Liver (tissue), 9 donors: ENCODE results near the gene GRIA1. TPM values are rescaled to one million over a fixed set of nuclear protein-coding genes. Genes with fewer than 3 reads are reported as not detected.

Experiments
- DNase-seq: peaks from one replicate; pipeline ENCODE4 v3.0.0-alpha.2; 2017; ENCODE audit warnings: low spot score
- H3K27ac ChIP-seq, 2 donors: one replicate each; pipeline ENCODE4 v1.7.0; 2013; ENCODE audit warnings: inconsistent platforms in 2 of 2, low read length in 2 of 2, control low read depth in 1 of 2, low read depth in 1 of 2, mild to moderate bottlenecking in 1 of 2
- H3K27me3 ChIP-seq, 4 donors: one replicate each; pipeline versions ENCODE4 v1.6.1 to v1.7.0; 2013; ENCODE audit warnings: low read length in 3 of 4, inconsistent platforms in 1 of 4, mild to moderate bottlenecking in 1 of 4, moderate library complexity in 1 of 4; ENCODE audit not compliant: control insufficient read depth in 4 of 4, insufficient read depth in 4 of 4
- H3K36me3 ChIP-seq, 4 donors: one replicate each; pipeline versions ENCODE4 v1.6.1 to v1.7.0; 2013; ENCODE audit warnings: low read length in 3 of 4, mild to moderate bottlenecking in 3 of 4, low read depth in 1 of 4, moderate library complexity in 1 of 4; ENCODE audit not compliant: control insufficient read depth in 4 of 4, insufficient read depth in 3 of 4
- H3K4me1 ChIP-seq, 4 donors: one replicate each; pipeline versions ENCODE4 v1.6.1 to v1.7.0; 2013; ENCODE audit warnings: low read length in 3 of 4, mild to moderate bottlenecking in 3 of 4, moderate library complexity in 1 of 4; ENCODE audit not compliant: control insufficient read depth in 4 of 4, insufficient read depth in 4 of 4
- H3K4me3 ChIP-seq, 3 donors: one replicate each; pipeline versions ENCODE4 v1.6.1 to v1.7.0; 2013; ENCODE audit warnings: low read length in 3 of 3, control low read depth in 1 of 3, low read depth in 1 of 3, mild to moderate bottlenecking in 1 of 3
- H3K9ac ChIP-seq, 2 donors: one replicate each; pipeline ENCODE4 v1.7.0; 2013; ENCODE audit warnings: low read length in 2 of 2, mild to moderate bottlenecking in 2 of 2, moderate library complexity in 2 of 2, control low read depth in 1 of 2, low read depth in 1 of 2
- H3K9me3 ChIP-seq, 4 donors: one replicate each; pipeline versions ENCODE4 v1.6.1 to v1.7.0; 2013; ENCODE audit warnings: low read length in 3 of 4; ENCODE audit not compliant: control insufficient read depth in 4 of 4
- EGR1 ChIP-seq, 2 donors: IDR thresholded peaks; 2 replicates each; pipeline ENCODE4 v1.6.1; 2016 to 2018; ENCODE audit warnings: antibody characterized with exemption in 2 of 2, low read depth in 2 of 2
- FOXA1 ChIP-seq: IDR thresholded peaks from 2 replicates; pipeline ENCODE4 v1.6.1; 2016; ENCODE audit warnings: antibody characterized with exemption
- FOXA2 ChIP-seq: IDR thresholded peaks from 2 replicates; pipeline ENCODE4 v1.6.1; 2016; ENCODE audit warnings: antibody characterized with exemption
- GABPA ChIP-seq, 2 donors: IDR thresholded peaks in 1 of 2; conservative IDR thresholded peaks in 1 of 2; 2 replicates each; pipeline ENCODE4 v1.6.1; 2016; ENCODE audit warnings: antibody characterized with exemption in 2 of 2, mild to moderate bottlenecking in 1 of 2, moderate library complexity in 1 of 2
- HNF4A ChIP-seq, 2 donors: conservative IDR thresholded peaks; 2 replicates each; pipeline ENCODE4 v1.6.1; 2016; ENCODE audit warnings: antibody characterized with exemption in 2 of 2, mild to moderate bottlenecking in 2 of 2
- HNF4G ChIP-seq: IDR thresholded peaks from 2 replicates; pipeline ENCODE4 v1.6.1; 2016; ENCODE audit warnings: antibody characterized with exemption
- JUND ChIP-seq, 2 donors: IDR thresholded peaks; 2 replicates each; pipeline ENCODE4 v1.6.1; 2016; ENCODE audit warnings: antibody characterized with exemption in 2 of 2
- NR2F2 ChIP-seq: IDR thresholded peaks from 2 replicates; pipeline ENCODE4 v1.6.1; 2016; ENCODE audit warnings: antibody characterized with exemption
- RAD21 ChIP-seq, 2 donors: IDR thresholded peaks; 2 replicates each; pipeline ENCODE4 v1.6.1; 2016; ENCODE audit warnings: antibody characterized with exemption in 2 of 2, mild to moderate bottlenecking in 2 of 2
- RXRA ChIP-seq, 2 donors: IDR thresholded peaks; 2 replicates each; pipeline ENCODE4 v1.6.1; 2017 to 2018; ENCODE audit warnings: antibody characterized with exemption in 2 of 2, mild to moderate bottlenecking in 1 of 2
- SP1 ChIP-seq: IDR thresholded peaks from 2 replicates; pipeline ENCODE4 v1.6.1; 2018; ENCODE audit warnings: antibody characterized with exemption, mild to moderate bottlenecking
- TAF1 ChIP-seq: conservative IDR thresholded peaks from 2 replicates; pipeline ENCODE4 v1.6.1; 2016; ENCODE audit warnings: antibody characterized with exemption, mild to moderate bottlenecking
- YY1 ChIP-seq: IDR thresholded peaks from 2 replicates; pipeline ENCODE4 v1.6.1; 2016; ENCODE audit warnings: antibody characterized with exemption, mild to moderate bottlenecking
- WGBS: extraction: QIAGEN DNeasy Blood & Tissue Kit; methylation state at CpG from one replicate; pipeline ENCODE4 v1.1.7; 2013; 5-methylcytosine and 5-hydroxymethylcytosine counted together
- polyA plus RNA-seq, 2 donors: library from polyadenylated mRNA; stranded (reverse) in 1 of 2; unstranded in 1 of 2; fragments of 200-250 nt in 1 of 2; fragments of >200 nt in 1 of 2; fragmentation: Nextera tagmentation in 1 of 2; extraction: Ambion mirVana in 1 of 2; gene quantifications; one replicate each; pipeline versions ENCODE4 v1.2.1 to v1.2.3, GENCODE V29; 2013 to 2015
- total RNA-seq, 2 donors: library from RNA; depleted of rRNA; stranded (reverse); fragments of >200 nt; gene quantifications; one replicate each; pipeline ENCODE4 v1.2.3, GENCODE V29; 2014
- TF ChIP-seq, protein P1 (sequence below): fragments of 150-350 bp; IDR thresholded peaks from 2 replicates; pipeline ENCODE4 v1.5.1; 2017; ENCODE audit warnings: improper control_type of control experiment, low read depth, low read length; ENCODE audit not compliant: missing input control
- TF ChIP-seq, protein P2 (sequence below): IDR thresholded peaks from 2 replicates; pipeline ENCODE4 v1.6.1; 2016; ENCODE audit warnings: antibody characterized with exemption
- TF ChIP-seq, protein P3 (sequence below): IDR thresholded peaks from 2 replicates; pipeline ENCODE4 v1.6.1; 2016; ENCODE audit warnings: antibody characterized with exemption
- TF ChIP-seq, protein P4 (sequence below): IDR thresholded peaks from 2 replicates; pipeline ENCODE4 v1.6.1; 2016; ENCODE audit warnings: antibody characterized with exemption, mild to moderate bottlenecking
- TF ChIP-seq, protein P5 (sequence below): IDR thresholded peaks from 2 replicates; pipeline ENCODE4 v1.6.1; 2016; ENCODE audit warnings: antibody characterized with exemption
- donor health status: healthy.
- donor health status: healthy.
- donor health status: healthy.
- donor health status: healthy.
- donor health status: healthy.

The GRIA1 gene
- total and polyA plus RNA-seq, 4 donors: 0.08 TPM; not detected in 3

DNA sequence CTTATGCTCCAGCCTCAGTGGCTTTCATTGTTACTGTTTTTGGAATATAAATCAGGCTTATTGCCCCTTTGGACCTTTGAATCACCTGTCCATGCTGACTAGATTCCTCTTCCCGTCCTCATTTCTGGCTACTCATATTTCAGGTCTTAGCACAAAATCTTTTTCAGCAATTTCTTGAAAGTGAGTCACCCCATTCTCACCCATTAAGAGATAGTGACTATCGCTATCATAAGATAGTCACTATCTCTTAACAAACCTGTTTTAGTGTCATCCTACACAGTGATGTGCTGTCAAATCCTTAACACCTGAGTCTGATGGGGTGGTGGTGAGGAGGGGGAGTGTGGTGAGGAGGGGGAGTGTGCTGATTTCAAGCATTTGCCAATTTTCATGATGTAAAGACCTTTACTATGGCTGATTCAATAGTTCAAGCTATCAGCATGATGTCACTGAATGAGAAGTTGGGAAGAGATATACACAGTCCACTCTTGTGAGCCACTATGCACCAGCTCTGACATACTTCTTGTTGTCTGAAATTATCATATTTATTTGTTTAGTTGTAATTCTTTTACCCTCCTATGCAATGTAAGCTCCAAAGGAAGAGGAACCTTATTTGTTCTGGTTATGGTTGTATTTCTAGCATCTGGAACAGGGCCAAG, 95.3 kb downstream of the GRIA1 start:
- peaks cover 0 to under 1% (median 0%) of the 10 kb centered on the region in 4 donors for H3K27me3 ChIP-seq
- TF ChIP-seq NR2F2 (no peak), EGR1 (IDR thresholded peaks at IDR 0.05; ENCODE audit: low read depth in 2 of 2) (no peak), RXRA (IDR thresholded peaks at IDR 0.05) (no peak), RAD21 (IDR thresholded peaks at IDR 0.05) (no peak), SP1 (no peak), HNF4A (conservative IDR thresholded peaks at IDR 0.05) (no peak), TAF1 (no peak), HNF4G (no peak), FOXA1 (no peak), YY1 (no peak), JUND (IDR thresholded peaks at IDR 0.05) (no peak), FOXA2 (no peak), GABPA (IDR thresholded peaks at IDR 0.05 in 1 of 2, conservative IDR thresholded peaks at IDR 0.05 in 1 of 2) (no peak)
- TF ChIP-seq, protein P1, sequence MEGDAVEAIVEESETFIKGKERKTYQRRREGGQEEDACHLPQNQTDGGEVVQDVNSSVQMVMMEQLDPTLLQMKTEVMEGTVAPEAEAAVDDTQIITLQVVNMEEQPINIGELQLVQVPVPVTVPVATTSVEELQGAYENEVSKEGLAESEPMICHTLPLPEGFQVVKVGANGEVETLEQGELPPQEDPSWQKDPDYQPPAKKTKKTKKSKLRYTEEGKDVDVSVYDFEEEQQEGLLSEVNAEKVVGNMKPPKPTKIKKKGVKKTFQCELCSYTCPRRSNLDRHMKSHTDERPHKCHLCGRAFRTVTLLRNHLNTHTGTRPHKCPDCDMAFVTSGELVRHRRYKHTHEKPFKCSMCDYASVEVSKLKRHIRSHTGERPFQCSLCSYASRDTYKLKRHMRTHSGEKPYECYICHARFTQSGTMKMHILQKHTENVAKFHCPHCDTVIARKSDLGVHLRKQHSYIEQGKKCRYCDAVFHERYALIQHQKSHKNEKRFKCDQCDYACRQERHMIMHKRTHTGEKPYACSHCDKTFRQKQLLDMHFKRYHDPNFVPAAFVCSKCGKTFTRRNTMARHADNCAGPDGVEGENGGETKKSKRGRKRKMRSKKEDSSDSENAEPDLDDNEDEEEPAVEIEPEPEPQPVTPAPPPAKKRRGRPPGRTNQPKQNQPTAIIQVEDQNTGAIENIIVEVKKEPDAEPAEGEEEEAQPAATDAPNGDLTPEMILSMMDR: no peak
- TF ChIP-seq, protein P2, sequence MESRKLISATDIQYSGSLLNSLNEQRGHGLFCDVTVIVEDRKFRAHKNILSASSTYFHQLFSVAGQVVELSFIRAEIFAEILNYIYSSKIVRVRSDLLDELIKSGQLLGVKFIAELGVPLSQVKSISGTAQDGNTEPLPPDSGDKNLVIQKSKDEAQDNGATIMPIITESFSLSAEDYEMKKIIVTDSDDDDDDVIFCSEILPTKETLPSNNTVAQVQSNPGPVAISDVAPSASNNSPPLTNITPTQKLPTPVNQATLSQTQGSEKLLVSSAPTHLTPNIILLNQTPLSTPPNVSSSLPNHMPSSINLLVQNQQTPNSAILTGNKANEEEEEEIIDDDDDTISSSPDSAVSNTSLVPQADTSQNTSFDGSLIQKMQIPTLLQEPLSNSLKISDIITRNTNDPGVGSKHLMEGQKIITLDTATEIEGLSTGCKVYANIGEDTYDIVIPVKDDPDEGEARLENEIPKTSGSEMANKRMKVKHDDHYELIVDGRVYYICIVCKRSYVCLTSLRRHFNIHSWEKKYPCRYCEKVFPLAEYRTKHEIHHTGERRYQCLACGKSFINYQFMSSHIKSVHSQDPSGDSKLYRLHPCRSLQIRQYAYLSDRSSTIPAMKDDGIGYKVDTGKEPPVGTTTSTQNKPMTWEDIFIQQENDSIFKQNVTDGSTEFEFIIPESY: no peak
- TF ChIP-seq, protein P3, sequence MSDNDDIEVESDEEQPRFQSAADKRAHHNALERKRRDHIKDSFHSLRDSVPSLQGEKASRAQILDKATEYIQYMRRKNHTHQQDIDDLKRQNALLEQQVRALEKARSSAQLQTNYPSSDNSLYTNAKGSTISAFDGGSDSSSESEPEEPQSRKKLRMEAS: no peak
- TF ChIP-seq, protein P4, sequence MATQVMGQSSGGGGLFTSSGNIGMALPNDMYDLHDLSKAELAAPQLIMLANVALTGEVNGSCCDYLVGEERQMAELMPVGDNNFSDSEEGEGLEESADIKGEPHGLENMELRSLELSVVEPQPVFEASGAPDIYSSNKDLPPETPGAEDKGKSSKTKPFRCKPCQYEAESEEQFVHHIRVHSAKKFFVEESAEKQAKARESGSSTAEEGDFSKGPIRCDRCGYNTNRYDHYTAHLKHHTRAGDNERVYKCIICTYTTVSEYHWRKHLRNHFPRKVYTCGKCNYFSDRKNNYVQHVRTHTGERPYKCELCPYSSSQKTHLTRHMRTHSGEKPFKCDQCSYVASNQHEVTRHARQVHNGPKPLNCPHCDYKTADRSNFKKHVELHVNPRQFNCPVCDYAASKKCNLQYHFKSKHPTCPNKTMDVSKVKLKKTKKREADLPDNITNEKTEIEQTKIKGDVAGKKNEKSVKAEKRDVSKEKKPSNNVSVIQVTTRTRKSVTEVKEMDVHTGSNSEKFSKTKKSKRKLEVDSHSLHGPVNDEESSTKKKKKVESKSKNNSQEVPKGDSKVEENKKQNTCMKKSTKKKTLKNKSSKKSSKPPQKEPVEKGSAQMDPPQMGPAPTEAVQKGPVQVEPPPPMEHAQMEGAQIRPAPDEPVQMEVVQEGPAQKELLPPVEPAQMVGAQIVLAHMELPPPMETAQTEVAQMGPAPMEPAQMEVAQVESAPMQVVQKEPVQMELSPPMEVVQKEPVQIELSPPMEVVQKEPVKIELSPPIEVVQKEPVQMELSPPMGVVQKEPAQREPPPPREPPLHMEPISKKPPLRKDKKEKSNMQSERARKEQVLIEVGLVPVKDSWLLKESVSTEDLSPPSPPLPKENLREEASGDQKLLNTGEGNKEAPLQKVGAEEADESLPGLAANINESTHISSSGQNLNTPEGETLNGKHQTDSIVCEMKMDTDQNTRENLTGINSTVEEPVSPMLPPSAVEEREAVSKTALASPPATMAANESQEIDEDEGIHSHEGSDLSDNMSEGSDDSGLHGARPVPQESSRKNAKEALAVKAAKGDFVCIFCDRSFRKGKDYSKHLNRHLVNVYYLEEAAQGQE: no peak
- TF ChIP-seq, protein P5, sequence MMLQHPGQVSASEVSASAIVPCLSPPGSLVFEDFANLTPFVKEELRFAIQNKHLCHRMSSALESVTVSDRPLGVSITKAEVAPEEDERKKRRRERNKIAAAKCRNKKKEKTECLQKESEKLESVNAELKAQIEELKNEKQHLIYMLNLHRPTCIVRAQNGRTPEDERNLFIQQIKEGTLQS: no peak
- no peaks in the 10 kb centered on the region for H3K4me1 ChIP-seq
- H3K9me3 ChIP-seq: no peaks in the 10 kb centered on the region
- DNase-seq: no peak
- H3K9ac ChIP-seq: no peak overlapping the region
- H3K4me3 ChIP-seq: no peak overlapping the region
- 41% methylated on average over 2 of the region's 2 CpGs for WGBS
- H3K36me3 ChIP-seq: no peaks in the 10 kb centered on the region
- H3K27ac ChIP-seq: no peak overlapping the region
